ENCODE results near the gene WSB1. TPM values are rescaled to one million over a fixed set of nuclear protein-coding genes. Genes with fewer than 3 reads are reported as not detected.

WSB1 gene
- total RNA-seq, 1 donor from 2014 or later: 443 TPM

- no peaks in the 10 kb centered on the region for H3K27me3 Mint-ChIP-seq (ENCODE audit: unreplicated experiment)
- no peaks in the 10 kb centered on the region for H3K36me3 Mint-ChIP-seq (ENCODE audit: low read depth, unreplicated experiment)
- H3K4me3 Mint-ChIP-seq (ENCODE audit: unreplicated experiment): no peak overlapping the region
These were observed 13.4 kb upstream of the WSB1 start for GRCh38 chr17:27280527-27280926.

DNA sequence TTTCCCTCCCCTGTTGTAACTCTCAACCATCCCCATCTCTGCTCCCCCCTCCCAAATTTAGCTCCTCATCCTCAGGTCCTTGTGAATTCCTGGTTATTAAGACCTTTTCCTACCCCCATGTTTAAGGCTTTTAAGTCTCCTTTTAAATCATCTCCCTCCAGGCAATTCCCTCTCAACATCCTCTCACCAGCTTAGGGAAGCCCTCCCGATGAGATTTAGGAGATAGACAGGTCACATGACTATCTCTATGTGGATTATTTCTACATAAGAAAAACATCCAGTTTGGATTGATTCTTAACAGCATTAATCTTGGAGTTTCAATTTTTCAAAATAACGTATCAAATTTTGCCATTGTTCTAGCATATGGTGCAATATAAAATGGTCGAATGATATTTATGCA, 12.5 kb upstream of the WSB1 start:
- H3K27me3 Mint-ChIP-seq (ENCODE audit: unreplicated experiment): no peaks in the 10 kb centered on the region
- peaks cover 17% of the 10 kb centered on the region for H3K4me1 Mint-ChIP-seq (ENCODE audit: unreplicated experiment)
- no peak for DNase-seq (ENCODE audit: low spot score)
- no peaks in the 10 kb centered on the region for H3K36me3 Mint-ChIP-seq (ENCODE audit: low read depth, unreplicated experiment)
- no peak overlapping the region for H3K27ac Mint-ChIP-seq (ENCODE audit: unreplicated experiment)
- H3K9me3 Mint-ChIP-seq (ENCODE audit: unreplicated experiment): no peaks in the 10 kb centered on the region
- no peak overlapping the region for H3K4me3 Mint-ChIP-seq (ENCODE audit: unreplicated experiment)
- no peak for TF ChIP-seq CTCF (IDR thresholded peaks at IDR 0.05; ENCODE audit: unreplicated experiment)

More at GRCh38 chr17:27280527-27280926, 13.4 kb upstream of the WSB1 start:
- H3K9me3 Mint-ChIP-seq (ENCODE audit: unreplicated experiment): no peaks in the 10 kb centered on the region
- no peak for DNase-seq (ENCODE audit: low spot score)
- TF ChIP-seq CTCF (IDR thresholded peaks at IDR 0.05; ENCODE audit: unreplicated experiment): no peak
- no peak overlapping the region for H3K27ac Mint-ChIP-seq (ENCODE audit: unreplicated experiment)
- peaks cover 14% of the 10 kb centered on the region for H3K4me1 Mint-ChIP-seq (ENCODE audit: unreplicated experiment)

- DNase-seq (ENCODE audit: low spot score): no peak
These were observed 11.8 kb upstream of the WSB1 start for GRCh38 chr17:27282054-27282551.

DNA sequence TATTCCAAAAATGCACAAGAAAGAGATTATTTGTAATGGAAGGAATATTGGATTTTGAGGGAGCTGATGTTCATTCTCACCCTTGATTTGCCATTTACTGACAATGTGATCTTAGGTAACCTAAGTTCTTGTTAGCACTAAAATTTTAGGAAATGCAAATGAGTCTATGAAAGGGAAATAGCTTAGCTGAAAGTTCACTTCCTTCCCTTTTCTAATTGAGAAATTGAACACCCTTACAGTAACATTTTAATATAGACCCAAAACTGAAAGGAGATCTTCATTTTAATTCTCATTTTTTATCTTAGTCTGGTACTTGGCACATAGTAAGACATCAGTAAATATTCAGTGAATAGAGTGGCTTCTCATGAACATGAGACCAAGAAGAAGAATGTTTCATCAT, 10.9 kb upstream of the WSB1 start:
- Mint-ChIP-seq H3K4me3 (ENCODE audit: unreplicated experiment) (no peak overlapping the region), H3K36me3 (ENCODE audit: low read depth, unreplicated experiment) (no peaks in the 10 kb centered on the region), H3K9me3 (ENCODE audit: unreplicated experiment) (no peaks in the 10 kb centered on the region), H3K27ac (ENCODE audit: unreplicated experiment) (no peak overlapping the region), H3K4me1 (ENCODE audit: unreplicated experiment) (peaks cover 12% of the 10 kb centered on the region), H3K27me3 (ENCODE audit: unreplicated experiment) (no peaks in the 10 kb centered on the region)
- TF ChIP-seq CTCF (IDR thresholded peaks at IDR 0.05; ENCODE audit: unreplicated experiment): no peak
- no peak for DNase-seq (ENCODE audit: low spot score)

More at GRCh38 chr17:27282054-27282551, 11.8 kb upstream of the WSB1 start:
- H3K4me3 Mint-ChIP-seq (ENCODE audit: unreplicated experiment): no peak overlapping the region
- H3K36me3 Mint-ChIP-seq (ENCODE audit: low read depth, unreplicated experiment): no peaks in the 10 kb centered on the region
- H3K27ac Mint-ChIP-seq (ENCODE audit: unreplicated experiment): no peak overlapping the region
- TF ChIP-seq CTCF (IDR thresholded peaks at IDR 0.05; ENCODE audit: unreplicated experiment): no peak
- no peaks in the 10 kb centered on the region for H3K27me3 Mint-ChIP-seq (ENCODE audit: unreplicated experiment)
- H3K9me3 Mint-ChIP-seq (ENCODE audit: unreplicated experiment): no peaks in the 10 kb centered on the region
- peaks cover 13% of the 10 kb centered on the region for H3K4me1 Mint-ChIP-seq (ENCODE audit: unreplicated experiment)

DNA sequence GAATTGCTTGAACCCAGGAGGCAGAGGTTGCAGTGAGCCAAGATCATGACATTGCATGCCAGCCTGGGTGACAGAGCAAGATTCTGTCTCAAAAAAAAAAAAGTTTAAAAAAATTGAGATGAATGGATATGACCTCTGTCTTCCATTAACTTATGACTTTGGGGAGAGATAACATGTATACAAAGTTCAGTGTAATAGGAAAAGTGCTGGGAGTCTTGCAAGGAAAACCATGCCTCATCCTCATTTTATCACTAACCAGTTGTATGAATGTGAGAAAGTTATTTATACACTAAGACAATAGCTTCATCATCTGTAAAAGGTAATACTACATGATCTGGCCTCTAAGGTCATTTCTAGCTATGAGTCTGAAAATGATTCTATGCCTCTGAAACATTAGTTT, 10.2 kb upstream of the WSB1 start:
- DNase-seq (ENCODE audit: low spot score): no peak
- Mint-ChIP-seq H3K27me3 (ENCODE audit: unreplicated experiment) (no peaks in the 10 kb centered on the region), H3K4me1 (ENCODE audit: unreplicated experiment) (peaks cover 12% of the 10 kb centered on the region), H3K9me3 (ENCODE audit: unreplicated experiment) (no peaks in the 10 kb centered on the region), H3K36me3 (ENCODE audit: low read depth, unreplicated experiment) (no peaks in the 10 kb centered on the region), H3K4me3 (ENCODE audit: unreplicated experiment) (no peak overlapping the region), H3K27ac (ENCODE audit: unreplicated experiment) (no peak overlapping the region)
- no peak for TF ChIP-seq CTCF (IDR thresholded peaks at IDR 0.05; ENCODE audit: unreplicated experiment)

All from endothelial cell (in vitro differentiated cells).